Uterus (tissue), 4 donors: ENCODE results near the gene NAGLU. TPM values are rescaled to one million over a fixed set of nuclear protein-coding genes. Genes with fewer than 3 reads are reported as not detected.
"Not testable (repeated sequence)": the region's sequence is repeated elsewhere in the genome, so short reads cannot be mapped to it uniquely, and the experiment has no call there.

Source experiments
- DNase-seq, 2 donors: peaks; one replicate each; pipeline ENCODE4 v3.0.0-alpha.2; 2019 to 2020
- H3K27ac ChIP-seq, 2 donors: fragments of 200-600 bp; sonication (generic); 1 replicate in 1 of 2; 2 replicates in 1 of 2; pipeline ENCODE4 v1.5.1; 2016 to 2018
- H3K27me3 ChIP-seq, 2 donors: fragments of 200-600 bp; sonication (generic); one replicate each; pipeline ENCODE4 v1.5.1; 2018 to 2019; ENCODE audit warnings: control low read depth in 1 of 2
- H3K36me3 ChIP-seq, 2 donors: fragments of 200-600 bp; sonication (generic); one replicate each; pipeline ENCODE4 v1.5.1; 2019; ENCODE audit warnings: control low read depth in 1 of 2
- H3K4me1 ChIP-seq, 2 donors: fragments of 200-600 bp; sonication (generic); one replicate each; pipeline ENCODE4 v1.5.1; 2018 to 2019; ENCODE audit warnings: control low read depth in 1 of 2
- H3K4me3 ChIP-seq, 2 donors: fragments of 200-600 bp; sonication (generic); 1 replicate in 1 of 2; 2 replicates in 1 of 2; pipeline ENCODE4 v1.5.1; 2018 to 2019; ENCODE audit warnings: mild to moderate bottlenecking in 1 of 2
- H3K9me3 ChIP-seq, 2 donors: fragments of 200-600 bp; sonication (generic); one replicate each; pipeline ENCODE4 v1.5.1; 2019; ENCODE audit warnings: control low read depth in 1 of 2
- POLR2A ChIP-seq, 2 donors: fragments of 450-650 bp; IDR thresholded peaks; one replicate each; pipeline ENCODE4 v1.6.1; 2016; ENCODE audit warnings: antibody characterized with exemption in 2 of 2, mild to moderate bottlenecking in 1 of 2, moderate library complexity in 1 of 2
- intact Hi-C: fragments of 100-400 bp; cut with DNase I; formaldehyde crosslinking; loops from one replicate; pipeline ENCODE4 v1.15.1; 2023; ENCODE audit warnings: low total_unique reads
- total RNA-seq, 4 donors: library from RNA; depleted of rRNA in 3 of 4; stranded (reverse); fragments of >200 nt in 3 of 4; gene quantifications; one replicate each; pipeline versions ENCODE4 v1.1.0 to v1.2.4, GENCODE V29; 2014 to 2023
- TF ChIP-seq, protein P1 (sequence below), 4 experiments: fragments of 200-600 bp in 2 of 4; fragments of 450-650 bp in 2 of 4; sonication (generic) in 2 of 4; IDR thresholded peaks; one replicate each; pipeline ENCODE4 v1.5.1; 2016 to 2019; ENCODE audit warnings: antibody characterized with exemption in 4 of 4, mild to moderate bottlenecking in 2 of 4, moderate library complexity in 1 of 4
- donor health status: DM: yes; HTN: yes; CAD: no.

The NAGLU gene
- total RNA-seq, 4 donors from 2014 or later = 8.7 to 33.5 (median 25.6) TPM

DNA sequence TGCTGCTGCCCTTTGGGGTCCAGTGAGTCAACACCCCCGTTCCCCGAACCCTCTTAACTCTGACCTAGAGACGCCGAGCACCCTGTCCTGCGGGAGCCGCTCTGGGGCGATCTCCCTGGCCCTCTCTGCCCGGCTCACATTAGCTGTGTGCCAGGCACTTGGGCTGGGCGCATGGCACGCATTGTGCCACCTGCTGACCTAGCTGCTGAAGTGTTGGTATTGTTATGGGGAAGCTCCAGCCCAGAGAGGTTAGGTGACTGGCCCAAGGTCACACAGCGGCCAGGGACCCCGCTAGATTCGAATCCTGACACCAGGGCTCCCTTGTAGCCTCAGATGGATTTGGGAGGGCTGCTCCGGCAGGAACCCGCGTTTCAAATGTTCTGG lies 17.8 kb downstream of the NAGLU start:
- H3K36me3 ChIP-seq = no peaks in the 10 kb centered on the region
- no peaks in the 10 kb centered on the region for H3K27me3 ChIP-seq
- H3K27ac ChIP-seq = peak overlapping the region; percentile 84 to 87
- peaks cover 4 to 9% of the 10 kb centered on the region in 2 donors for H3K4me1 ChIP-seq
- intact Hi-C loops = no loop called here
- DNase-seq = no peak
- no peak for TF ChIP-seq POLR2A (IDR thresholded peaks at IDR 0.05)
- TF ChIP-seq, protein P1, sequence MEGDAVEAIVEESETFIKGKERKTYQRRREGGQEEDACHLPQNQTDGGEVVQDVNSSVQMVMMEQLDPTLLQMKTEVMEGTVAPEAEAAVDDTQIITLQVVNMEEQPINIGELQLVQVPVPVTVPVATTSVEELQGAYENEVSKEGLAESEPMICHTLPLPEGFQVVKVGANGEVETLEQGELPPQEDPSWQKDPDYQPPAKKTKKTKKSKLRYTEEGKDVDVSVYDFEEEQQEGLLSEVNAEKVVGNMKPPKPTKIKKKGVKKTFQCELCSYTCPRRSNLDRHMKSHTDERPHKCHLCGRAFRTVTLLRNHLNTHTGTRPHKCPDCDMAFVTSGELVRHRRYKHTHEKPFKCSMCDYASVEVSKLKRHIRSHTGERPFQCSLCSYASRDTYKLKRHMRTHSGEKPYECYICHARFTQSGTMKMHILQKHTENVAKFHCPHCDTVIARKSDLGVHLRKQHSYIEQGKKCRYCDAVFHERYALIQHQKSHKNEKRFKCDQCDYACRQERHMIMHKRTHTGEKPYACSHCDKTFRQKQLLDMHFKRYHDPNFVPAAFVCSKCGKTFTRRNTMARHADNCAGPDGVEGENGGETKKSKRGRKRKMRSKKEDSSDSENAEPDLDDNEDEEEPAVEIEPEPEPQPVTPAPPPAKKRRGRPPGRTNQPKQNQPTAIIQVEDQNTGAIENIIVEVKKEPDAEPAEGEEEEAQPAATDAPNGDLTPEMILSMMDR (IDR thresholded peaks at IDR 0.05) = no peak
- H3K4me3 ChIP-seq = peak overlapping the region; percentile 70 to 73
- no peaks in the 10 kb centered on the region for H3K9me3 ChIP-seq

DNA sequence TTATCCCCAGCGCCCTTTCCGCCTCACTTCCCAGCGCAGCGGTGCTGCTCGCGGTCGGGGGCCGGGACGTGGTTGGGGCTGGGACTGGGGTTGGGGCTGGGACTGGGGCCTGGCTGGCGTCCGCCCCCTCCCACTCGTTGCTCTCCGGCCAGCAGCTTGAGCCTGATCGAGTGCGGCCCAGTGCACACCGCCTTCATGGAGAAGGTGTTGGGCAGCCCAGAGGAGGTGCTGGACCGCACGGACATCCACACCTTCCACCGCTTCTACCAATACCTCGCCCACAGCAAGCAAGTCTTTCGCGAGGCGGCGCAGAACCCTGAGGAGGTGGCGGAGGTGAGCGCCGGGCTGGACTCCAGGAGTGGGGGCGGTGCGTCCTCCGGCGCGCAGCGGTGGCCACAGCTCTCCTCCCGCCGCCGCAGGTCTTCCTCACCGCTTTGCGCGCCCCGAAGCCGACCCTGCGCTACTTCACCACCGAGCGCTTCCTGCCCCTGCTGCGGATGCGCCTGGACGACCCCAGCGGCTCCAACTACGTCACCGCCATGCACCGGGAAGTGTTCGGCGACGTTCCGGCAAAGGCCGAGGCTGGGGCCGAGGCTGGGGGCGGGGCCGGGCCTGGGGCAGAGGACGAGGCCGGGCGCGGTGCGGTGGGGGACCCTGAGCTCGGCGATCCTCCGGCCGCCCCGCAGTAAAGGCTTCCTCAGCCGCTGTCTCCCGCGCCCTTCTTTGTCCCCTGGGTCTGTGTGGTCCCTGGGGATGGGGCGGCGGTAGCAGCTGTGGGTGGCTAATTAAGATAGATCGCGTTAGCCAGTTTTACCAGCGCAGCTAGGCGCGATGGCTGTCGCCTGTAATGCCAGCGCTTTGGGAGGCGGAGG lies 18.4 kb downstream of the NAGLU start:
- peak overlapping the region; percentile 84 to 87 for H3K27ac ChIP-seq
- peak overlapping the region; percentile 70 to 73 for H3K4me3 ChIP-seq
- H3K27me3 ChIP-seq = no peaks in the 10 kb centered on the region
- no peaks in the 10 kb centered on the region for H3K9me3 ChIP-seq
- H3K4me1 ChIP-seq = peaks cover 4 to 9% of the 10 kb centered on the region in 2 donors
- H3K36me3 ChIP-seq = no peaks in the 10 kb centered on the region
- peak; percentile 66 to 83 for TF ChIP-seq POLR2A (IDR thresholded peaks at IDR 0.05)
- TF ChIP-seq, protein P1 (IDR thresholded peaks at IDR 0.05) = no peak
- DNase-seq = peak; percentile 88 to 89
- intact Hi-C loops = no loop called here

DNA sequence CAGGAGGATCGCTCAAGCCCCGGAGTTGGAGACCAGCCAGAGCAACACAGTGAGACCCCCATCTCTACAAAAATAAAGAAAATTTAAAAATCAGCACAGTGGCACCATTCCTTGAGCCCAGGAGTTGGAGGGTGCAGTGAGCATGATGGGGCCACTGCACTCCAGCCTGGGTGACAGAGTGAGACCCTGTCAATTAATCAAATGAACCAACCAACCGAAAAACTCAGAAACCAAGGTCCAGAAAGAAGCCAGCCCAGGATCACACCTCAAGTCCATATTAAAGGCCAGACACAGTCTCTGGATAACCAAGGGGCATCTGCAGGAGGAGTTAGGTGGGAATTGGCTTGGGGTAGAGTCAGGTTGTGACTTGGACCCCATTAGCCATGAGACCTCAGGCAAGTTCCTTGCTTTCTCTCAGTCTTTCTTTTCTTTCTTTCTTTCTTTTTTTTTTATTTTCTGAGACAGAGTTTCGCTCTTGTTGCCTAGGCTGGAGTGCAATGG lies 19.1 kb downstream of the NAGLU start:
- no peak for DNase-seq
- Histone ChIP-seq H3K27me3 (no peaks in the 10 kb centered on the region), H3K9me3 (no peaks in the 10 kb centered on the region), H3K27ac (peak overlapping the region; percentile 84 to 87), H3K4me1 (peaks cover 4 to 9% of the 10 kb centered on the region in 2 donors), H3K36me3 (no peaks in the 10 kb centered on the region), H3K4me3 (peak overlapping the region; percentile 70 to 73)
- no peak for TF ChIP-seq POLR2A (IDR thresholded peaks at IDR 0.05)
- TF ChIP-seq, protein P1 (IDR thresholded peaks at IDR 0.05) = no peak
- intact Hi-C loops = no loop called here

DNA sequence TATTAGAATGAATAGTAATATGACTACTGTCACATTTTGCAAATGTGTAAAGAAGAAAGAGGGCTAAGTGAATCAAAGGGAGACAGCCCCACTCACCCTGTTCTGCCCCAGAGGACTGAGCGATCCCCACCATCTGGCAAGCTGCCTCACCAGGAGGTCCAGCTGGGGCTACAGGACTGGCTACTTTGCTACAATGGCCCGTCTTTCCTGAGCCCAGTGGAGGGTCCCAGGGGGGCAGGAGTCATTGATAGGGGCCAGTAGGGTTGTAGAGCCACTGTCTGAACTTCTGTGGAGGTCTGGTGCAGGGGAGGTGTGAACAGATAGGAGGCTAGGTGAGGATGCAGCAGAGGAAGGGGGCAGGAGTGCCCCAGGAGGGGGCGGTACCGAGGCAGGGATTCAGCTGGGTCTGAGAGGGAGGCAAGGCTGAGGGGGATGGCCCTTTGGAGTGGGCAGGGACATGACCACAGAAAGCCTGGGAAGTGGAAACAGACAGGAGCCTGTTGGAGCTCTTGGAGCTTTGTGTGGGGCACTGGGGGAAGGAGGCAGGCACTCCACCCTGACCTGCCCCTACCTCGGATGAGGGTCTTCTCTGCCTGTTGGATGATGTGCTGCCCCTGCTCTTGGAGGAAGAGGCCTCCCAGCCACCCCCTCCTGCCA lies 20.0 kb downstream of the NAGLU start:
- H3K27me3 ChIP-seq, H3K27ac ChIP-seq, DNase-seq, H3K36me3 ChIP-seq, H3K4me3 ChIP-seq, H3K4me1 ChIP-seq, H3K9me3 ChIP-seq, intact Hi-C loops: not testable (repeated sequence)

DNA sequence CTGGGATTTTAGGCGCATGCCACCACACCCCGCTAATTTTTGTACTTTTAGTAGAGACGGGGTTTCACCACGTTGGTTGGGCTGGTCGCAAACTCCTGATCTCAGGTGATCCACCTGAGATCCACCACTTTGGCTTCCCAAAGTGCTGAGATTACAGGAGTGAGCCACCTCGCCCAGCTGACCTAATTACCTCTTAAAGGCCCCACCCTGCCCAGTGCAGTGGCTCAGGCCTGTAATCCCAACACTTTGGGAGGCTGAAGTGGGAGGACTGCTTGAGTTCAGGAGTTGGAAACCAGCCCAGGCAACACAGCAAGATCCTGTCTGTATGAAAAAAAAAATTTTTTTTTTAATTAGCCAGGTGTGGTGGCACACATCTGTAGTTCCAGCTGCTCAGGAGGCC lies 23.0 kb downstream of the NAGLU start:
- TF ChIP-seq, protein P1 (IDR thresholded peaks at IDR 0.05) = no peak
- TF ChIP-seq POLR2A (IDR thresholded peaks at IDR 0.05) = no peak
- Histone ChIP-seq H3K4me3 (no peak overlapping the region), H3K36me3 (no peaks in the 10 kb centered on the region), H3K4me1 (peaks cover 11 to 13% of the 10 kb centered on the region in 2 donors), H3K27ac (no peak overlapping the region), H3K9me3 (no peaks in the 10 kb centered on the region), H3K27me3 (no peaks in the 10 kb centered on the region)
- no peak for DNase-seq
- intact Hi-C loops = no loop called here
